Type B pancreatic cell (in vitro differentiated cells): ENCODE results near the gene APOBEC3A. TPM values are rescaled to one million over a fixed set of nuclear protein-coding genes. Genes with fewer than 3 reads are reported as not detected.

Experiments
- DNase-seq: peaks from one replicate; pipeline ENCODE4 v3.0.0; 2021; ENCODE audit warnings: mixed read lengths; ENCODE audit not compliant: unreplicated experiment; ENCODE audit errors: extremely low spot score
- H3K27ac Mint-ChIP-seq: 2 replicates; pipeline ENCODE4 v1.8.0; 2021; ENCODE audit warnings: mild to moderate bottlenecking, mixed read lengths
- H3K27me3 Mint-ChIP-seq: 2 replicates; pipeline ENCODE4 v1.8.0; 2021; ENCODE audit warnings: mixed read lengths
- H3K36me3 Mint-ChIP-seq: 2 replicates; pipeline ENCODE4 v1.8.0; 2021; ENCODE audit warnings: mixed read lengths
- H3K4me1 Mint-ChIP-seq: one replicate; pipeline ENCODE4 v1.8.0; 2021; ENCODE audit warnings: mixed read lengths; ENCODE audit not compliant: unreplicated experiment
- H3K4me3 Mint-ChIP-seq: 2 replicates; pipeline ENCODE4 v1.8.0; 2021; ENCODE audit warnings: mild to moderate bottlenecking, mixed read lengths
- H3K9me3 Mint-ChIP-seq: 2 replicates; pipeline ENCODE4 v1.8.0; 2021; ENCODE audit warnings: mixed read lengths
- CTCF ChIP-seq: fragments of 200-600 bp; sonication (generic); conservative IDR thresholded peaks from 2 replicates; pipeline ENCODE4 v1.5.0; 2021; ENCODE audit warnings: antibody characterized with exemption, mild to moderate bottlenecking
- total RNA-seq: library from RNA; stranded (reverse); gene quantifications from 2 replicates; pipeline ENCODE4 v1.2.1, GENCODE V29; 2021; ENCODE audit warnings: low replicate concordance

APOBEC3A gene
- total RNA-seq, 1 donor from 2014 or later: 1.6 TPM

- no peaks in the 10 kb centered on the region for H3K9me3 Mint-ChIP-seq
- no peak for TF ChIP-seq CTCF
- no peaks in the 10 kb centered on the region for H3K36me3 Mint-ChIP-seq
- no peak for DNase-seq
- peaks cover 5% of the 10 kb centered on the region for H3K27me3 Mint-ChIP-seq
- no peak overlapping the region for H3K27ac Mint-ChIP-seq
- no peak overlapping the region for H3K4me3 Mint-ChIP-seq
- H3K4me1 Mint-ChIP-seq: peaks cover 8% of the 10 kb centered on the region
These were observed 10.3 kb downstream of the APOBEC3A start for GRCh38 chr22:38967451-38968450.

- Mint-ChIP-seq H3K4me3 (no peak overlapping the region), H3K27me3 (peaks cover 5% of the 10 kb centered on the region), H3K36me3 (no peaks in the 10 kb centered on the region), H3K4me1 (peaks cover 6% of the 10 kb centered on the region), H3K27ac (no peak overlapping the region), H3K9me3 (no peaks in the 10 kb centered on the region)
- DNase-seq: no peak
- TF ChIP-seq CTCF: no peak
These were observed 11.4 kb downstream of the APOBEC3A start for GRCh38 chr22:38968801-38969200.

GRCh38 chr22:38970551-38970950 is 13.1 kb downstream of the APOBEC3A start:
- H3K27me3 Mint-ChIP-seq: peaks cover 5% of the 10 kb centered on the region
- no peak for TF ChIP-seq CTCF
- H3K36me3 Mint-ChIP-seq: no peaks in the 10 kb centered on the region
- H3K4me3 Mint-ChIP-seq: no peak overlapping the region
- H3K9me3 Mint-ChIP-seq: no peaks in the 10 kb centered on the region
- H3K4me1 Mint-ChIP-seq: peaks cover under 1% of the 10 kb centered on the region
- H3K27ac Mint-ChIP-seq: no peak overlapping the region
- DNase-seq: no peak

- Mint-ChIP-seq H3K9me3 (no peaks in the 10 kb centered on the region), H3K4me1 (no peaks in the 10 kb centered on the region), H3K27ac (no peak overlapping the region), H3K4me3 (no peak overlapping the region), H3K27me3 (peaks cover 5% of the 10 kb centered on the region), H3K36me3 (no peaks in the 10 kb centered on the region)
- no peak for TF ChIP-seq CTCF
- no peak for DNase-seq
These were observed 13.8 kb downstream of the APOBEC3A start for GRCh38 chr22:38971202-38971601.

GRCh38 chr22:38971791-38972190 is 14.4 kb downstream of the APOBEC3A start:
- Mint-ChIP-seq H3K4me3 (no peak overlapping the region), H3K4me1 (no peaks in the 10 kb centered on the region), H3K36me3 (no peaks in the 10 kb centered on the region), H3K27ac (no peak overlapping the region), H3K9me3 (no peaks in the 10 kb centered on the region), H3K27me3 (peaks cover 5% of the 10 kb centered on the region)
- no peak for DNase-seq
- TF ChIP-seq CTCF: no peak
